ENCODE data around the gene TMEM150B. TPM values are rescaled to one million over a fixed set of nuclear protein-coding genes. Genes with fewer than 3 reads are reported as not detected.

The TMEM150B gene
- total RNA-seq, 4 donors from 2014 or later, result 1.3 TPM; not detected in 3

GRCh38 chr19:55304980-55305379, 20.2 kb downstream of the TMEM150B start:
- H3K36me3 ChIP-seq, result no peaks in the 10 kb centered on the region
- H3K4me1 ChIP-seq, result peaks cover 5 to 6% of the 10 kb centered on the region in 2 donors
- TF ChIP-seq CTCF (IDR thresholded peaks at IDR 0.05) (no peak), POLR2A (IDR thresholded peaks at IDR 0.05) (no peak)
- H3K9me3 ChIP-seq, result no peaks in the 10 kb centered on the region
- intact Hi-C loops (cut with DNase I), result loop anchor here (10.0 kb wide), 2 partner anchors 120 to 200 kb away; no protein-coding TSS in a partner anchor
- no peak overlapping the region for H3K27ac ChIP-seq
- WGBS, 2 donors, result 77 to 80% methylated on average over 13 to 14 of the region's 14 CpGs
- no peak overlapping the region for H3K4me3 ChIP-seq (replicated peaks in 1 of 3)
- no peaks in the 10 kb centered on the region for H3K27me3 ChIP-seq
- DNase-seq, result no peak

DNA sequence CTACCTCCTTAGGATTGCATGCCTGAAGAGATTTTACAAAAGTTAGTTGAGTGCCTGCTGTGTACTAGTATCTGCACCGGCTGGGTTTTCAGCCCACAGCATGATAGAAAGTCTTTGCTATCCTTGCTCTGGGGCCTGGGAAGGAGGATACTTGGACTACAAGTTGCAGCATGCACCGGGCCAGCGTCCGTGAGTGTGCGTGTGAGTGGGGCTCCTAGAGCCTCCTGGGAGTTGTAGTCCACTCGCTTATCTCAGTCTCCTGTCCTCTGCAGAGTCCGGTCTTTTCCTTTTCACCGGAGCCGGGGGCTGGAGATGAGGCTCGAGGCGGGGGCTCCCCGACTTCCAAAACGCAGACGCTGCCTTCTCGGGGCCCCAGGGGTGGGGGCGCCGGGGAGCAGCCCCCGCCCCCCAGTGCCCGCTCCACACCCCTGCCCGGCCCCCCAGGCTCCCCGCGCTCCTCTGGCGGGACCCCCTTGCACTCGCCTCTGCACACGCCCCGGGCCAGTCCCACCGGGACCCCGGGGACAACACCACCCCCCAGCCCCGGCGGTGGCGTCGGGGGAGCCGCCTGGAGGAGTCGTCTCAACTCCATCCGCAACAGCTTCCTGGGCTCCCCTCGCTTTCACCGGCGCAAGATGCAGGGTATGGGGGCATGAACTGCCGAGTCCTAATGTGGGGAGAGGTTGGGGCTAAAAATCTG, 20.7 kb downstream of the TMEM150B start:
- WGBS, 2 donors, result 91% methylated on average over 18 to 27 of the region's 39 CpGs
- no peak for TF ChIP-seq POLR2A (IDR thresholded peaks at IDR 0.05)
- TF ChIP-seq CTCF (IDR thresholded peaks at IDR 0.05), result no peak
- intact Hi-C loops (cut with DNase I), result loop anchor here (10.0 kb wide), 2 partner anchors 120 to 200 kb away; no protein-coding TSS in a partner anchor
- no peak overlapping the region for H3K4me3 ChIP-seq (replicated peaks in 1 of 3)
- no peak for DNase-seq
- H3K9me3 ChIP-seq, result no peaks in the 10 kb centered on the region
- H3K4me1 ChIP-seq, result peaks cover 5 to 6% of the 10 kb centered on the region in 2 donors
- no peaks in the 10 kb centered on the region for H3K36me3 ChIP-seq
- H3K27ac ChIP-seq, result no peak overlapping the region
- H3K27me3 ChIP-seq, result no peaks in the 10 kb centered on the region

DNA sequence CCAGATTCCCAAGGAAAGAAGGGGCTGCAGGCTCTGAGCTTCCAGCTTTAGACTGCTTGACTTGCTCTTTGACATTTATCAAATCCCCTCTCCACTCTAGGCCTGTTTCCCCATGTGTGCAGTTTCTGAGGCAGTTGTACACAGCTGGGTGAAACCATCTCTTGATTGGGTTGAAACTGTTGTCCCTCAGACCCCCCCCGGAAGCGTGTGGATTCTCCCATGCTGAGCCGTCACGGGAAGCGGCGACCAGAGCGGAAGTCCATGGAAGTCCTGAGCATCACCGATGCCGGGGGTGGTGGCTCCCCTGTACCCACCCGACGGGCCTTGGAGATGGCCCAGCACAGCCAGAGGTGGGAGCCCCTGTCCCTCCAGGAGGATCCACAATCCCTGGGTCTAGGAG, 21.7 kb downstream of the TMEM150B start:
- Histone ChIP-seq H3K27ac (no peak overlapping the region), H3K36me3 (no peaks in the 10 kb centered on the region), H3K4me1 (peaks cover 5 to 6% of the 10 kb centered on the region in 2 donors), H3K9me3 (no peaks in the 10 kb centered on the region), H3K27me3 (no peaks in the 10 kb centered on the region), H3K4me3 (replicated peaks in 1 of 3) (no peak overlapping the region)
- no peak for DNase-seq
- intact Hi-C loops (cut with DNase I), result loop anchor here (10.0 kb wide), 2 partner anchors 121 to 201 kb away; no protein-coding TSS in a partner anchor
- 89 to 95% methylated on average over 11 of the region's 11 CpGs for WGBS, 2 donors
- no peak for TF ChIP-seq CTCF (IDR thresholded peaks at IDR 0.05)

DNA sequence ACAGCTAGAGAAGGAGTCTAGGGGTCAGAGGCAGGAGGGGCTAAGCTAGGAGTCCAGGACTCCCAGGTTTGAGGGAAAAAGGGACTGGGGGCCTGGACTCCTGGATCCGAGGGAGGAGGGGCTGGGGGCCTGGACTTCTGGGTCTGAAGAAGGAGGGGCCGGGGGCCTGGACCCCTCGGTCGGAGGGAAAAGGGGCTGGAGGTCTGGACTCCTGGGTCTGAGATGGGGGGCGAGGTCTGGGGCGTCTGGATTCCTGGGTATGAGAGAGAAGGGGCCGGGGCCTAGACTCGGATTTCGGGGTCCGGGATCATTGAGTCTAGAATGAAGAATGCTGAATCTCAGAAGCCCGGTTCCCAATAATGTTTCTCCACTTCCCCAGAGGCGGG, 22.8 kb downstream of the TMEM150B start:
- Histone ChIP-seq H3K4me1 (peaks cover 5 to 6% of the 10 kb centered on the region in 2 donors), H3K36me3 (no peaks in the 10 kb centered on the region), H3K27me3 (no peaks in the 10 kb centered on the region), H3K4me3 (replicated peaks in 1 of 3) (no peak overlapping the region), H3K27ac (no peak overlapping the region), H3K9me3 (no peaks in the 10 kb centered on the region)
- WGBS, 2 donors, result 77 to 85% methylated on average over 12 of the region's 12 CpGs
- intact Hi-C loops (cut with DNase I), result loop anchor here (10.0 kb wide), 2 partner anchors 122 to 202 kb away; no protein-coding TSS in a partner anchor
- DNase-seq, result no peak
- no peak for TF ChIP-seq POLR2A (IDR thresholded peaks at IDR 0.05)
- TF ChIP-seq CTCF (IDR thresholded peaks at IDR 0.05), result no peak
